Activated CD4-positive, alpha-beta T cell treated with anti-CD3 and anti-CD28 coated beads for 48 hours (primary cell): ENCODE results near the gene FRMD7.
"Not testable (repeated sequence)": the region's sequence is repeated elsewhere in the genome, so short reads cannot be mapped to it uniquely, and the experiment has no call there.

Experiments used
- DNase-seq: peaks from one replicate; pipeline ENCODE4 v3.0.0-alpha.2; 2020

FRMD7 gene

DNA sequence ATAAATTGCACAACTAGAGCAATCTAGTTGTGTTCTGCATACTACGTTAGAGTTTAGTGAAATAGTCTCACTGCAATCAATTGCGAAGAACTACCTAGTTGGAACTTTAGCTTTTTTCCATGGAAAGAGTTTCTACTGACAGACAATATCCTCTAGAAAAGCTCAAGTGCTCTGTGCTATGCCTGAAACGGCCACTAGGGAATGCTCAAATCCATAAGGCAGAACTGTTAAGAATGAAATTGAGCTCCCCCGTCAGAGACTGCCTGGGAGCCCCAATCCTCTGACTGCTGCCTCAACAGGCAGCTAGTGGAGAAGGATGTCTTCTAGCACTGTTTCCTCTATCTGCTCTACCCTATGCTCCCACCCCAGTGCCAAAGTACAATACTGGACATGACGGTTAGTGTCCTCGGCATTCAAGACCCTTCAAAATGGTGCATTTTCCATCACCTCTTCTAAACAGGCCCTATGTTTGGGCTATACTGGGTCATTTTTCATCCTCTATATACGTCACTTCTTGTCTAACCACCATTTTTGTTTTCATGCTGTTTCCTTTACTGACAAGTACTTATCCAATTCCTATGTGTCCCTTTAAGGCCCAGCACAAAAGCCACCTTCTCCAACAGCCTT, 35.3 kb downstream of the FRMD7 start:
- DNase-seq: peak; percentile 62

DNA sequence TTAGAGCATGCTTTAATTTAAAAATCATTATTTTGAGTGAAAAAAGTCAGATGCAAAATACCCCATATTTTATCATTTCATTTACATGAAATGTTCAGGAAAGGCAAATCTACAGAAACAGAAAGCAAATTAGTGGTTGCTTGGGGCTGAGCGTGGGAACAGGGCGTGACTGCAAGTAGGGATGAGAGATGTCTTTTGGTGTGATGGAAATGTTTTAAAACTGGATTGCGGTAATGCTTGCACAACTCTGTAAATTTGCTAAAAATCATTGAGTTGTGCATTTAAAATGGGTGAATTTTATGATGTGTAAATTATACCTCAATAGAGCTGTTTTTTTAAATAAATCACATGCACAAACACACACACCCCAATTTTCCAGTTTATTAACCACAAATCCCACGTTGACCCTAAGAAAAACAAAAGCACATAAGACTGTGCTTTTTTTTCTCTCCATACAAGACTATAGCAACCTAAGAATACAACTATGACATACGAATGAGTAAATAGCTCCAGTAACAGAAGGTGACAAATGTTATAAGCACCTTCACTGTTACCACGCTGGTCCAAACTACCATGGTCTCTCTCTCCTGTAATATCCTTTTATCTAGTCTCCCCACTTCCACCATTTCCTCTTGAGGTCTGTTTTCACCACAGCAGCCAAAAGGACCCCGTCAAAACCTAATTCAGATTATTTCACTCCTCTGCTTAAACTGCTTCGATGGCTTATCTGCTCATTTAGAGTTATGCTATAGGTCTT, 37.2 kb downstream of the FRMD7 start:
- peak; percentile 6 for DNase-seq

DNA sequence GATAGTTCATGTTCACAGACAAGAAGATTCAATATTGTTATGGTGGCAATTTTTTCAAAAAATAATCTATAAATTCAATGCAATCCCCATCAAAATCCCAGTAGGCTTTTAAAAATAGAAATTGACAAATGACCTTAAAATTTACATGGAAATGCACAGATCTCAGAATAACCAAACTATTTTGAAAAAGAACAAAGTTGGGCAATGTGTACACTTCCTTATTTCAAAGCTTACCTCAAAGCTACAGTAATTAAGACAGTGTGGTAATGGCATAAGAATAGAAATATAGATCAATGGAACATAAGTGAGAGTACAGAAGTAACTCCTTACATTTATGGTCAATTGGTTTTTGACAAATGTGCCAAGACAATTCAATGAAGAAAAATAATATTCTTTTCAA, 39.0 kb downstream of the FRMD7 start:
- no peak for DNase-seq

- DNase-seq: no peak
These were observed 41.1 kb downstream of the FRMD7 start for GRCh38 chrX:132086672-132087071.

DNA sequence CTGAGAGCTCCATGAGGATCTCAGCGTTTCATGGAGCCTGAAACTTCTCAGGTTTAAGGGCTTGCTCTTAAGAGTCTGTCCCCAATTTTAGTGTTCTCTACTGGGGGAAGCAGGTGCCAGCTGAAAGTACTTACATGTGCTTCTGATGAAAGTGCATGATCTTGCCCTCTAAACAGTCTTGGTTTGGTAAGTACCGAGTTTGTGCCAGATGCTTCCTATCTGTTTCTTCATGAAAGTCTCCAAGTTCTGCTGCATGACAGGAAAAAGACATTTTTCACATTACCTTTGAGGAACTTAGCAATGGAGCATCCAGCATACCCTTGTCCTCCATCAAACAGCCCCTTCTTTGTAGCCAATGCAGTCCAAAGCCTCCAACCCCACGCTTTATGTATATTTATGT, 42.0 kb downstream of the FRMD7 start:
- DNase-seq: no peak

- DNase-seq: no peak
These were observed 49.9 kb downstream of the FRMD7 start for GRCh38 chrX:132077912-132078311.

DNA sequence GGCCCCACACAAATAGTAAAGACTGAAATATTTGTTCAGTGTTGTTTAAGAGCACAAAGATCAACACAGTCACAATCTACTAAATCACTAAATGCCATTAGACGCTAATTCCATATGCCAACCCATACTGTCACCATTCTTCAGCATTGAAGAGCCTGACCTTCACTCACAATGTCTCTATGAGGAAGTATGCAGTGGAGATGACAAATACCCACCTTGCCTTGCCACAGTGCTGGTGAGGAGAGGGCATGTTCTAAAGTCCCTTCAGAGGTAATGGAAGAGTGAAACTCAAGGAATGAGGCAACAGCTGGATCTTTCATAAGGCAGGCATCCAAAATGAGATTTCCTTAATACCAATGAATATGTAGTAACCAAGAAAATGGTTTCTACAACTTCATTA, 50.4 kb downstream of the FRMD7 start:
- DNase-seq: no peak

DNA sequence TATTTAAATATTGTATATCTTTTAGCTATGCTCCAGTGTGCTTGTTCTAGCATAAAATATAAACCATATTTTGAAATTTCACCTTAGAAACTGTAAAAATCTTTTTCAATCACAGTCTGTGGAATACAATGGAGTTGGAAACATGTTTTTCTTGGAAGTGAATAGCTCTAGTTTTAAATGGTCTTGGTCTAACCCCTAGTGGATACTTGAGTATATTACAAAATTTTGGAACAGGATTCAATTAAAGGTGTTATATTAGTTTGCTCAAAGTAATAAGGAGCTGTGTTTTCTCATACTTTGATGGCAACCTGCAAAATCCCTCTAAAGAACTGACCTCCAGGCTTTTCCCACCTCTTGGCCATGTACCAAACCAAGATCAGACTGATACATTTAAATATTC, 56.6 kb downstream of the FRMD7 start:
- DNase-seq: no peak

DNA sequence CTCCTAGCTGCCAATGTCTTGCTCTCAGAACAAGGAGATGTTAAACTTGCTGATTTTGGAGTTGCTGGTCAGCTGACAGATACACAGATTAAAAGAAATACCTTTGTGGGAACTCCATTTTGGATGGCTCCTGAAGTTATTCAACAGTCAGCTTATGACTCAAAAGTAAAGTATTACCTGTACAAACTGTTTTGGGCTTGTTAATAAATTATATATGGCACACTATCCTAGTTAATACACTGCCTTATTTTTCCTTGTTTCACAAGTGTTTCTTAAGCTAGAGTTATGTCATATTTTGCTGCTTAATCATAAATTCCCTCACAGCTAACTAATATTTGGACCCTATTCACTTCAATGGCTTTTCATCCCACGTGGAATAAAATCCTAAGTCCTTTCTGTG, 59.4 kb downstream of the FRMD7 start:
- DNase-seq: no peak

GRCh38 chrX:132063862-132064261, 64.0 kb downstream of the FRMD7 start:
- no peak for DNase-seq

- DNase-seq: no peak
These were observed 64.5 kb downstream of the FRMD7 start for GRCh38 chrX:132063334-132063733.

- DNase-seq: no peak
These were observed 67.8 kb downstream of the FRMD7 start for GRCh38 chrX:132059973-132060540.

DNA sequence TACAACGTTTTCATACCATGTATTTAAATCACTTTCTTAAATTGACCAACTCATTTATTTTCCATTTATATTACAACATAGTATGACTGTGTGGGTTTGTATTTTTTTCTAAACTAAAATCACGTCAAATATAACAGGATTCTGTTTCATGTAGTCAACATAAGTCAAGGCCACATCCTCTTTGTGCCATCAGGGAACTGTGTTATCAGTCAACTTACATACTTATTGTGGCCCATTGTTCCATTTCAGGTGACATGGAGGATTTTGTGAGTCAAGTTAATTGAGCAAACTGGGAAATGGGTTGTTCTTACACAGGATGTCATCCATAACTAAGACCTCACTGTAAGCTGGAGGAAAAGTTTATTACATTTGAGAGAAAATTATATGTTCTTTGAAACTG, 68.8 kb downstream of the FRMD7 start:
- no peak for DNase-seq

- no peak for DNase-seq
These were observed 69.8 kb downstream of the FRMD7 start for GRCh38 chrX:132058050-132058449.

- not testable (repeated sequence) for DNase-seq
These were observed 76.0 kb downstream of the FRMD7 start for GRCh38 chrX:132051778-132052177.

DNA sequence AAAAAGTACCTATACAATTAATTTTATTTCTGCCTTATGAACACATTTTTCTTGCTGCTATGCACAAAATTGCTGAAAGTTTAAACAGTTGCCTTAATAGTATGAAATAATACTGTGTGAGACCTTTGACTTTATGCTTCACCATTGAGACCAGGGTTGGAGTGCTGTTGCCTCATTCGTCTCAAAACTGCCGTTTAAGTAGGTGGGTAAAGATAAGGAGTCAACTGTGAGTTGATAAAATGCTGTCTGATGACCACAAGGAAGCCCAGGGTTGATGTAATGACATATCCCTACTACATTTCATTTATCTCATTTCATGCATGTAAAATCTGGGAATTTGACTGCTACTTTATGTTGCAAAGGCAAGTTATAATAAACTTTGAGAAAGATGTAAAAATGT, 81.3 kb downstream of the FRMD7 start:
- no peak for DNase-seq

DNA sequence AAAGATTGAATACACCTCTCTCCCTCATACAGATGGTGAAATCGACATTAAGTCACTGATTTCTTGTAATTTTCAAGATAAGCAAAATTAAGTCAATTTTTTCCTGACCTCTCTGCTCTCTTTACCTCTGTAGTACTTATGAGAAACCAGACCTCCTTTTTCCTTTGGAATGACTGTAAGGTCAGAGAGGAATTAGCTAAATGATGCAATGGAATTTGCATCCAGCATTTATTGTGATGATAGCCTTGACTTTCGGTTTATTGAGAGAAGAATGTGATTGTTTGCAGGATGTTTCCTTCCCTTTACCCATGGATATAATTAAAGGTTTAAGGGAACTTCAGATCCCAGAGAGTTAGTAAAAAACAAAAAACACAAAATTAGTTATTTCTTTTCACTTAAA, 82.4 kb downstream of the FRMD7 start:
- no peak for DNase-seq

DNA sequence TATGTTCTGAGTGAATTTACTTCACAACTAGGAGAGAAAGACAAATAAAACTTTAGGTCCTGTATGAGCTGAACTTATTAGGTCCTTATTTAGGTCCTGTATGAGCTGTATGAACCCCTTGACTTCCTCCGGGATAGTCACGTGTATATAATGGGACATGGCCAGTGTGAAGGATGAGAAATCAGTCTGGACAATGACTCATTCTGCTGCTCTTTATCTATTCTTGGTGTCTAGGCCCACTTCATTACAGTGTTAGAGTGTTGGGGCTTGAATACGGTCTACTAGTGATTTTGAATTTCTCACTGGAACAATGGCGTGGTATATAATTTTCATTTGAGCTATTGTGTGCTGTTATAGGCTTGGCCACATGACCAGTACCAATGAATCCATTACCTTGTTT, 82.9 kb downstream of the FRMD7 start:
- DNase-seq: no peak

GRCh38 chrX:132043977-132044376, 83.8 kb downstream of the FRMD7 start:
- DNase-seq: no peak

GRCh38 chrX:132041015-132041414, 86.8 kb downstream of the FRMD7 start:
- DNase-seq: no peak

- no peak for DNase-seq
These were observed 87.8 kb downstream of the FRMD7 start for GRCh38 chrX:132040066-132040465.

- DNase-seq: no peak
These were observed 90.3 kb downstream of the FRMD7 start for GRCh38 chrX:132037479-132037993.

DNA sequence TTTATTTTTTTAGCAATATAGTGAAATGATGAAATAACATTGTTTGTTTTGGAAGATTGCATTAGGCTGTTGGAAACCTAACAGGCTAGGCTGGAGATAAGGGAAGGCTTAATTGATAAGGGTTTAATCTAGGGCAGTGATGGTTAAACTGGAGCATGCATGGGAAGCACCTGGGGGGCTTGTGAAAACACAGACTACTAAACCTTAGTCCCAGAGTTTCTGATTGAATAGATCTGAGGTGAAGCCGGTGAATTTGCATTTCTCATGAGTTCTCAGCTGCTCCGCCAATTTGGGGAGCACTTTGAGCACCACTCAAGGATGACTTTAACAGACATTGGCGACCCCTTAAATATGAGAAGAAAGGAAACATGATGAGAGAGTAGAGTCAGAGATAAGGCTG, 93.2 kb downstream of the FRMD7 start:
- no peak for DNase-seq

DNA sequence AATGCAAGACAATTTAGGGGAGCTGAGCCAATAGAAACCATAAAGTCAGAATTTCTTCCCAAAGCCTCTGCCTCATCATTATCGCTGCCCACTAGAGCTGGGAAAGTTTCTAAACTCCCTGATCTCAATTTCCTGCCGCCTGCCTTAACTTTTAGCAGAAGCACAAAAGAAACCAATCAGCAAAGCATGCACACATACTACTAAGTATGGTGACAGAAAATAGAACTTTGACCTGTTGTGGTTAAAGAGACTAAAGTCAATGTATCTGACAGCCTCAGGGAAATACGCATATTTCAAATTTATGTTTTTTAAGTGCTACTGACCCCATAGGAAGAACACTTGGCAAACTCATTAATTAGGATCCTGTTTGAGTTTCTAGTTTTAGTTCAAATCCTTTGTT, 94.7 kb downstream of the FRMD7 start:
- DNase-seq: no peak
